HG03520 (cell line): ENCODE data around the gene GNAI2.
A peak's percentile ranks its signal among the peaks of the same experiment; 100 is the strongest.
"Not testable (repeated sequence)": the region's sequence is repeated elsewhere in the genome, so short reads cannot be mapped to it uniquely, and the experiment has no call there.

Source experiments
- ATAC-seq: cut with Tn5 transposase; IDR thresholded peaks from one replicate; pipeline ENCODE4 v1.9.1; 2021; ENCODE audit warnings: mild to moderate bottlenecking, moderate library complexity; ENCODE audit not compliant: unreplicated experiment

Gene GNAI2

GRCh38 chr3:50243543-50243895, 7.5 kb downstream of the GNAI2 start:
- no peak for ATAC-seq

GRCh38 chr3:50244813-50245212, 8.8 kb downstream of the GNAI2 start:
- ATAC-seq = not testable (repeated sequence)

- ATAC-seq = no peak
Observed at GRCh38 chr3:50245251-50245745, 9.3 kb downstream of the GNAI2 start.

- ATAC-seq = peak; percentile 73
Observed at GRCh38 chr3:50245831-50246516, 10.0 kb downstream of the GNAI2 start.

GRCh38 chr3:50246517-50246954, 10.5 kb downstream of the GNAI2 start:
- ATAC-seq = peak; percentile 56

- ATAC-seq = no peak
Observed at GRCh38 chr3:50248387-50248786, 12.4 kb downstream of the GNAI2 start.

GRCh38 chr3:50249457-50249856, 13.5 kb downstream of the GNAI2 start:
- ATAC-seq = no peak

GRCh38 chr3:50250514-50250913, 14.5 kb downstream of the GNAI2 start:
- ATAC-seq = no peak

- no peak for ATAC-seq
Observed at GRCh38 chr3:50251220-50251619, 15.2 kb downstream of the GNAI2 start.

- ATAC-seq = no peak
Observed at GRCh38 chr3:50254577-50255250, 18.7 kb downstream of the GNAI2 start.

- ATAC-seq = no peak
Observed at GRCh38 chr3:50255251-50255615, 19.2 kb downstream of the GNAI2 start.

GRCh38 chr3:50256978-50257890, 21.2 kb downstream of the GNAI2 start:
- ATAC-seq = no peak

GRCh38 chr3:50258029-50258680, 22.2 kb downstream of the GNAI2 start:
- ATAC-seq = no peak

GRCh38 chr3:50258979-50259378, 23.0 kb downstream of the GNAI2 start:
- no peak for ATAC-seq

GRCh38 chr3:50259432-50260026, 23.5 kb downstream of the GNAI2 start:
- no peak for ATAC-seq

GRCh38 chr3:50260027-50260941, 24.3 kb downstream of the GNAI2 start:
- peak; percentile 89 for ATAC-seq

- ATAC-seq = no peak
Observed at GRCh38 chr3:50260942-50261441, 25.0 kb downstream of the GNAI2 start.

- ATAC-seq = no peak
Observed at GRCh38 chr3:50261505-50261904, 25.5 kb downstream of the GNAI2 start.

GRCh38 chr3:50262200-50262599, 26.2 kb downstream of the GNAI2 start:
- not testable (repeated sequence) for ATAC-seq
